Measurements from ENCODE around the gene RGMA. TPM values are rescaled to one million over a fixed set of nuclear protein-coding genes. Genes with fewer than 3 reads are reported as not detected.

RGMA gene
- total RNA-seq, 1 donor from 2014 or later: 0.40 TPM

DNA sequence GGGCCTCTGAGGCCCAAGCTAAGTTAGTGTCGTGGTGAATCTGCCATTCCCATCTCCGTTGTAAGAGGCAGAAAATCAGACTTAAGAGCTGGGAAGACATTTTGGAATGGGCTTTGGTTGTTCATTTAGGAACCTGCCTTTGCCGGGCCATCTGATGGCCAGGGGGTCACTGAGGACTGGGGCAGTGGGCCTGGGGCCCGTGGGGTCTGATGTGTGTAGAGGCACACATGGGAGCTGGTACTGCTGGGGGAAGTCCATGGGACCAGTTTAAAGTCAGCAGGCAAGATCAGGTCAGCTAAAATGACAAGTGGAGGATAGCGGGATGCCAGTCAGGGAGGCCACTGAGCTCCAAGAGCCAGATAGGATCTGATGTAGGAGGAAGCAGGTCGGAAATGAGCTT, 38.3 kb upstream of the RGMA start:
- no peak for DNase-seq (ENCODE audit: low read depth)
- no peak for TF ChIP-seq CTCF (conservative IDR thresholded peaks at IDR 0.05; ENCODE audit: low read depth, low read length)
- no peak overlapping the region for H3K4me3 ChIP-seq (ENCODE audit: low read depth, low read length)

GRCh38 chr15:93126599-93126998, 37.6 kb upstream of the RGMA start:
- TF ChIP-seq CTCF (conservative IDR thresholded peaks at IDR 0.05; ENCODE audit: low read depth, low read length): no peak
- H3K4me3 ChIP-seq (ENCODE audit: low read depth, low read length): no peak overlapping the region
- no peak for DNase-seq (ENCODE audit: low read depth)

GRCh38 chr15:93126148-93126547, 37.1 kb upstream of the RGMA start:
- H3K4me3 ChIP-seq (ENCODE audit: low read depth, low read length): no peak overlapping the region
- DNase-seq (ENCODE audit: low read depth): no peak
- TF ChIP-seq CTCF (conservative IDR thresholded peaks at IDR 0.05; ENCODE audit: low read depth, low read length): no peak

DNA sequence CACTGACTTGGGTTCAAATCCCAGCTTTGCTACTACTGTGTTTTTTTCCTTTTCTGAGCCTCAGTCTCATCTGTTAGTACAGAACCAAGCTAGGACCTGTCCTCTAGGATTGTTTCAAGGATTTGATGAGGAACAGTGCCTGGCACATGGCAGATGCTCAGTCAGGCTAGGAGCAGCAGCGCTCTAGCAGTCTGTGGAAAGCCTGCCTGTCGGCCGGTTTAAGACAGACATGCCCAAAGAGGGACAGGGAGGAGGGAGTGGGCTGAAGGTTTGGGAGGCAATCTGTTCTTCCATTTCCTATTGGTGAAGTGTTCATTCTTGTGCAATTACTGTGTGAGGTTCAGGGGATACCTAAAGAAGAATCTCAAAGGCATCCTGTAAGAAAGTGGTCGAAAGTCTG, 35.1 kb upstream of the RGMA start:
- H3K4me3 ChIP-seq (ENCODE audit: low read depth, low read length): no peak overlapping the region
- TF ChIP-seq CTCF (conservative IDR thresholded peaks at IDR 0.05; ENCODE audit: low read depth, low read length): no peak
- no peak for DNase-seq (ENCODE audit: low read depth)

DNA sequence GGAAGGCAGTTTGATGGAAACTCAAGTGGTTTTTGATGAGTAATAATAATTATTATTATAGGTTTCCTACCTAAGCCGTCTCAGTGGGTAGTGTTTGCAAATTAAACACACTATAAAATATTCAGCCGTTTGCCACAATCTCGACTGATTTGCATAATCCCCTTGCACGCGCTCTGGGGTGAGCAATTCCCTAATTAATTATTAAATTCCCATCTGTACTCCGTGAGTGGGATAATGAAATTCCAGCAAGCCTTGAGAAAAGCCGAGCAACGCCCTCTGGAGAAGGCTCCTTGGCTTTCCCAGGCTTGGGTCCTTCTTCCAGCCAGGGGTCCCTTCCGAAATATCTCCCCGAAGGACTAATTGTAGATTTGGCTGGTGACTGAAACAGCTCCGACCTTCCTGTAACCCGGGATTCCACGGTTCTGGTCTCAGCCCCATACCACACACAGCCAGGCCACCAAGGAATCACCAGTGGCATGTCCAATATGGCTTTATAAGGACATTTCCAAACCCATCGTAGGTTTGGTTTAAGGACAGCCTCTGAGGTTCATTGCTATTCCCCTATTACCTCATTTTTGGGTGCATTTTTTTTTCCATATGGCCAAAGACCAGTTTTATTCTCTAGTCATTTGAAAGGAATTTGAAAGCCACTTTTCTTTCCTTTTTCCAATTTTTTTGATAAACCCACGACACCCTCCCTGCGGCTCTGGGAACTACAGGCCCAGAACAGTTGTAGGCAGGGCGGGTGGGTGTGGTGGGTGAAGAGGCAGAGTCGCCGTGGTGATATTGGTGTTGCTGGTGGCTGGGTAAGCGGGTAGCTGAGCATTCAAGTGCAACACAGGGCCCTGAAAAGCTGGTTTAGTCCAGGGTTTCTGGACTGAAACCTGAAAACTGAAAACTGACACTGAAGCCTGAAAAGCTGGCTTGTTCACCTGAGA, 33.2 kb upstream of the RGMA start:
- TF ChIP-seq CTCF (conservative IDR thresholded peaks at IDR 0.05; ENCODE audit: low read depth, low read length): no peak
- no peak for DNase-seq (ENCODE audit: low read depth)
- H3K4me3 ChIP-seq (ENCODE audit: low read depth, low read length): no peak overlapping the region

DNA sequence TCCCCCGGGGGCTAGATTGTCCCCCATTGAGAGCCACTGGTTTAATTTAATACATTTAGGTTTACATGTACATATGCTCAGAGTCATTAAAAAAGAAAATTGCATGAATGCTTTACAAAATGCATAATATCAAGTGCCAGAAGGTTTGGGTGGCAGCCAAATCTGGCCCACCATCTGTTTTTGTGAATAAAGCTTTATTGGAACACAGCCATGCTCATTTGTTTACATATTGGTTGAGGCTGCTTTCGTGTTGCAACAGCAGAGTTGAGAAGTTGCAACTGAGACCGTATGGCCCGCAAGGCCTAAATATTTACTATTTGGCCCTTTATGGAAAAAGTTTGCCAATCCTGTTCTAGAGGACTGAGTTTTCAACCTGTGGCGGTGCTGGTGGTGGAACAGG, 32.1 kb upstream of the RGMA start:
- DNase-seq (ENCODE audit: low read depth): no peak
- TF ChIP-seq CTCF (conservative IDR thresholded peaks at IDR 0.05; ENCODE audit: low read depth, low read length): no peak
- no peak overlapping the region for H3K4me3 ChIP-seq (ENCODE audit: low read depth, low read length)

DNA sequence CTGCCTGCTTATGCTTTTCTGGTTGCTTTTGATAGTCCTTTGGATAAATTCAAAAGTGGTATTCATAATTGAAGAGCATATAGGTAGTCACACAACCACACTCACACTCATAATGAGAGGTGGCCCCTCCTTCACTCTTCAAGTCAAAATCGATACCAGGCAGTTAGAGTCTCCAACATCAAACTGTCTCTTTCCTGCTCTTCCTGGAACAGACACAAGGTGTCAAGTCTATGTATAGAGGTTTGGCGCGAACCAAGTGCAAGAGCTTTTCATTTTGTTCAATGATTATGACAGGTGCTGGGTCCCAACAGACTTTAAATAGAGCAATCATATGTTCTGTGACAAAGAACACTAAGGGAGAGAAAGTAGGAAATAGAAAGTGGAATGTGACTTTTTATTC, 29.9 kb upstream of the RGMA start:
- no peak for TF ChIP-seq CTCF (conservative IDR thresholded peaks at IDR 0.05; ENCODE audit: low read depth, low read length)
- DNase-seq (ENCODE audit: low read depth): no peak
- H3K4me3 ChIP-seq (ENCODE audit: low read depth, low read length): no peak overlapping the region

Data from epithelial cell of proximal tubule (primary cell).